MG63 (cell line): Measurements from ENCODE around the gene RNF14. TPM values are rescaled to one million over a fixed set of nuclear protein-coding genes. Genes with fewer than 3 reads are reported as not detected.

ENCODE experiments used
- DNase-seq: peaks from one replicate; pipeline ENCODE4 v3.0.0-alpha.2; 2020
- H3K27me3 ChIP-seq: fragments of 250-450 bp; sonication (Bioruptor Pico); 2 replicates; pipeline ENCODE4 v1.5.1; 2020; ENCODE audit warnings: mild to moderate bottlenecking, moderate library complexity
- H3K36me3 ChIP-seq: fragments of 250-450 bp; sonication (Bioruptor Pico); 2 replicates; pipeline ENCODE4 v1.5.1; 2020; ENCODE audit warnings: mild to moderate bottlenecking, moderate library complexity
- H3K4me3 ChIP-seq: fragments of 250-450 bp; sonication (Bioruptor Pico); 2 replicates; pipeline ENCODE4 v1.5.1; 2020; ENCODE audit warnings: mild to moderate bottlenecking, moderate library complexity
- H3K9me3 ChIP-seq: fragments of 250-450 bp; sonication (Bioruptor Pico); 2 replicates; pipeline ENCODE4 v1.5.1; 2020; ENCODE audit warnings: mild to moderate bottlenecking, moderate library complexity
- total RNA-seq: library from RNA; depleted of rRNA; stranded (reverse); fragments of >200 nt; shearing (Covaris generic); gene quantifications from 2 replicates; pipeline ENCODE4 v1.2.3, GENCODE V29; 2014; ENCODE audit warnings: low replicate concordance

The RNF14 gene
- total RNA-seq, 1 experiment from 2014 or later: 167 TPM

- no peaks in the 10 kb centered on the region for H3K36me3 ChIP-seq
Measured at GRCh38 chr5:141963701-141964100, 5.2 kb upstream of the RNF14 start.

GRCh38 chr5:141965071-141965470 is 3.8 kb upstream of the RNF14 start:
- Histone ChIP-seq H3K36me3 (no peaks in the 10 kb centered on the region), H3K4me3 (no peak overlapping the region), H3K9me3 (no peaks in the 10 kb centered on the region), H3K27me3 (no peaks in the 10 kb centered on the region)
- no peak for DNase-seq

More at GRCh38 chr5:141963701-141964100, 5.2 kb upstream of the RNF14 start:
- Histone ChIP-seq H3K9me3 (no peaks in the 10 kb centered on the region), H3K27me3 (no peaks in the 10 kb centered on the region), H3K4me3 (no peak overlapping the region)
- DNase-seq: no peak

- Histone ChIP-seq H3K4me3 (no peak overlapping the region), H3K9me3 (no peaks in the 10 kb centered on the region), H3K27me3 (no peaks in the 10 kb centered on the region), H3K36me3 (peaks cover 7% of the 10 kb centered on the region)
- no peak for DNase-seq
Measured at GRCh38 chr5:141966275-141966962, 2.5 kb upstream of the RNF14 start.

- peaks cover 7% of the 10 kb centered on the region for H3K36me3 ChIP-seq
Measured at GRCh38 chr5:141966963-141967333, 2.0 kb upstream of the RNF14 start.

GRCh38 chr5:141969783-141970771 is 1.2 kb downstream of the RNF14 start:
- no peaks in the 10 kb centered on the region for H3K9me3 ChIP-seq
- H3K27me3 ChIP-seq: no peaks in the 10 kb centered on the region
- DNase-seq: no peak
- peak overlapping the region; percentile 86 for H3K4me3 ChIP-seq
- H3K36me3 ChIP-seq: peaks cover 37% of the 10 kb centered on the region

More at GRCh38 chr5:141966963-141967333, 2.0 kb upstream of the RNF14 start:
- no peaks in the 10 kb centered on the region for H3K9me3 ChIP-seq
- H3K27me3 ChIP-seq: no peaks in the 10 kb centered on the region
- H3K4me3 ChIP-seq: no peak overlapping the region
- no peak for DNase-seq

- H3K36me3 ChIP-seq: peaks cover 74% of the 10 kb centered on the region
- H3K4me3 ChIP-seq: no peak overlapping the region
Measured at GRCh38 chr5:141973871-141974595, 5.1 kb downstream of the RNF14 start.

GRCh38 chr5:141976176-141976575 is 7.3 kb downstream of the RNF14 start:
- no peaks in the 10 kb centered on the region for H3K9me3 ChIP-seq
- H3K36me3 ChIP-seq: peaks cover 87% of the 10 kb centered on the region
- no peak for DNase-seq
- no peaks in the 10 kb centered on the region for H3K27me3 ChIP-seq
- H3K4me3 ChIP-seq: no peak overlapping the region

More at GRCh38 chr5:141973871-141974595, 5.1 kb downstream of the RNF14 start:
- H3K27me3 ChIP-seq: no peaks in the 10 kb centered on the region
- H3K9me3 ChIP-seq: no peaks in the 10 kb centered on the region
- no peak for DNase-seq

- Histone ChIP-seq H3K27me3 (no peaks in the 10 kb centered on the region), H3K36me3 (peaks cover 87% of the 10 kb centered on the region), H3K9me3 (no peaks in the 10 kb centered on the region), H3K4me3 (no peak overlapping the region)
- DNase-seq: no peak
Measured at GRCh38 chr5:141978389-141978788, 9.5 kb downstream of the RNF14 start.

GRCh38 chr5:141982626-141983025 is 13.7 kb downstream of the RNF14 start:
- DNase-seq: no peak
- no peaks in the 10 kb centered on the region for H3K9me3 ChIP-seq
- peaks cover 88% of the 10 kb centered on the region for H3K36me3 ChIP-seq
- no peak overlapping the region for H3K4me3 ChIP-seq
- H3K27me3 ChIP-seq: no peaks in the 10 kb centered on the region

GRCh38 chr5:141986072-141986471 is 17.2 kb downstream of the RNF14 start:
- H3K4me3 ChIP-seq: no peak overlapping the region
- H3K27me3 ChIP-seq: no peaks in the 10 kb centered on the region
- H3K36me3 ChIP-seq: peaks cover 72% of the 10 kb centered on the region
- H3K9me3 ChIP-seq: no peaks in the 10 kb centered on the region
- DNase-seq: no peak

GRCh38 chr5:141989720-141990119 is 20.8 kb downstream of the RNF14 start:
- Histone ChIP-seq H3K9me3 (no peaks in the 10 kb centered on the region), H3K27me3 (no peaks in the 10 kb centered on the region), H3K4me3 (no peak overlapping the region), H3K36me3 (peaks cover 73% of the 10 kb centered on the region)
- DNase-seq: no peak

GRCh38 chr5:141992349-141992963 is 23.6 kb downstream of the RNF14 start:
- no peaks in the 10 kb centered on the region for H3K27me3 ChIP-seq
- peaks cover 59% of the 10 kb centered on the region for H3K36me3 ChIP-seq
- peak; percentile 39 for DNase-seq
- H3K9me3 ChIP-seq: no peaks in the 10 kb centered on the region
- no peak overlapping the region for H3K4me3 ChIP-seq

GRCh38 chr5:141994511-141995136 is 25.7 kb downstream of the RNF14 start:
- DNase-seq: no peak
- Histone ChIP-seq H3K36me3 (peaks cover 61% of the 10 kb centered on the region), H3K27me3 (no peaks in the 10 kb centered on the region), H3K4me3 (no peak overlapping the region), H3K9me3 (no peaks in the 10 kb centered on the region)

- H3K36me3 ChIP-seq: peaks cover 62% of the 10 kb centered on the region
- H3K27me3 ChIP-seq: no peaks in the 10 kb centered on the region
- DNase-seq: no peak
- no peak overlapping the region for H3K4me3 ChIP-seq
- H3K9me3 ChIP-seq: no peaks in the 10 kb centered on the region
Measured at GRCh38 chr5:141995656-141996055, 26.8 kb downstream of the RNF14 start.

- H3K9me3 ChIP-seq: no peaks in the 10 kb centered on the region
Measured at GRCh38 chr5:141997358-141997960, 28.6 kb downstream of the RNF14 start.

GRCh38 chr5:142000173-142000572 is 31.3 kb downstream of the RNF14 start:
- DNase-seq: no peak
- Histone ChIP-seq H3K27me3 (no peaks in the 10 kb centered on the region), H3K9me3 (no peaks in the 10 kb centered on the region), H3K36me3 (peaks cover 61% of the 10 kb centered on the region), H3K4me3 (no peak overlapping the region)

More at GRCh38 chr5:141997358-141997960, 28.6 kb downstream of the RNF14 start:
- no peak overlapping the region for H3K4me3 ChIP-seq
- DNase-seq: no peak
- H3K36me3 ChIP-seq: peaks cover 64% of the 10 kb centered on the region
- no peaks in the 10 kb centered on the region for H3K27me3 ChIP-seq
